GM21717 (cell line): ENCODE measurements around the gene FOXI1.

ENCODE experiments used
- ATAC-seq: cut with Tn5 transposase; IDR thresholded peaks from one replicate; pipeline ENCODE4 v1.9.1; 2021; ENCODE audit warnings: mild to moderate bottlenecking, moderate library complexity; ENCODE audit not compliant: unreplicated experiment

Gene FOXI1

DNA sequence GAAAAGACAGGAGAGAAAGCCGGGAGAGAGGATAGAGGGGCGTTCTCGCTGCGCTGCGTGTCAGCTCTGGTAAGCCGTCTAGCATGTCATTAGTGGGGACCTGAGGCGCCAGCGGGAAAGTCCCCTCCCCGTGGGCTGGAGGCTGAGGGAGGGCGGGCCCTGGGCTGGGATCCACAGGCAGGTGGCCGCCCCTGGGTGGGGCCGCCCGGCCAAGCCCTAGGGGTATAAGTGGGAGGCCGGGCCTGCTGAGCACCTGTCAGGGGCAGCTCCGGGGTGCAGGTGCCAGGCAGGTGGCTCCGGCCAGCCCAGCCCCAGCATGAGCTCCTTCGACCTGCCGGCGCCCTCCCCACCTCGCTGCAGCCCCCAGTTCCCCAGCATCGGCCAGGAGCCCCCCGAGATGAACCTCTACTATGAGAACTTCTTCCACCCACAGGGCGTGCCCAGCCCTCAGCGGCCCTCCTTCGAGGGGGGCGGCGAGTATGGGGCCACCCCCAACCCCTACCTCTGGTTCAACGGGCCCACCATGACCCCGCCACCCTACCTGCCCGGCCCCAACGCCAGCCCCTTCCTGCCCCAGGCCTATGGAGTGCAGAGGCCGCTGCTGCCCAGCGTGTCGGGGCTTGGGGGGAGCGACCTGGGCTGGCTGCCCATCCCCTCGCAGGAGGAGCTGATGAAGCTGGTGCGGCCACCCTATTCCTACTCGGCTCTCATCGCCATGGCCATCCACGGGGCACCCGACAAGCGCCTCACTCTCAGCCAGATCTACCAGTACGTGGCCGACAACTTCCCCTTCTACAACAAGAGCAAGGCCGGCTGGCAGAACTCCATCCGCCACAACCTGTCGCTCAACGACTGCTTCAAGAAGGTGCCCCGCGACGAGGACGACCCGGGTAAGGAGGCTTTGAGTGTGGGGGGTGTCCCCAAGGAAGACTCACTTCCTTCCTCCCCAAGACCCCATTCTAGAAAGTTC is at the start of gene FOXI1:
TSS of gene FOXI1 (plus strand) at position 256 of the 970 bp plus-strand sequence. CDS start at position 317, 61 bp downstream.
- ATAC-seq, result no peak

DNA sequence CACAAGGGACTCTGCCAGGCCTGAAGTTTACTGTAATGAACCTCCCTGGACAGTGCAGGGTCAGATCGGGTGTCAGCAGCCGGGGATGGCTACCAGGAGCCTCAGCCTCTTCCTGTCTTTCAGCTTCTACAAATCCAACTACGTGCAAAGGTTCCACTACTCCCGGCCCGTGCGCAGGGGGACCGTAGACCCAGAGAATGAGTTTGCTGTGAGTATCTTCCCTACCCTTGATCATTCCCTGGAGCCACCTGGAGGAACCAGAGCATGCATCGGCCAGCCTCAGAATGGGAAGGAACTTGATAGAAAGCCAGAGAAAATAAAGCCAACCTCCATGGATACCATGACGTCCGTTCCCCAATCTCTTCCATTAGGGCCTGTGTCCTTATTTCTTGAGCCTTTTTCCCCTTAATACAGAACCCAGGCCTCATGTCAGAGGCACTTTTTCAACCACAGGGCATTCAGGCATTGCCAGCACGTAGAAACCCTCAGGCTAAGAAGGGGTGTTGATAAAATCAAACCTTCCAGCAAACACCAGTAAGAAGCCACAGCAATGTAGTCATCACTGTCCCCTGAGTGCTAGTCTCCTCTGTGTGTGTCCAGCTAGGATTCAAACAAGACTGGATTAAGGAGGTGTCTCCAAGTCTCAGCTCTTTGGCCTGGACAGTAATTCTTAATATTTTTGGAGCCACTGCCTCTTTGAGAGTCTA is 49.0 kb upstream of the FOXI1 start:
- no peak for ATAC-seq

DNA sequence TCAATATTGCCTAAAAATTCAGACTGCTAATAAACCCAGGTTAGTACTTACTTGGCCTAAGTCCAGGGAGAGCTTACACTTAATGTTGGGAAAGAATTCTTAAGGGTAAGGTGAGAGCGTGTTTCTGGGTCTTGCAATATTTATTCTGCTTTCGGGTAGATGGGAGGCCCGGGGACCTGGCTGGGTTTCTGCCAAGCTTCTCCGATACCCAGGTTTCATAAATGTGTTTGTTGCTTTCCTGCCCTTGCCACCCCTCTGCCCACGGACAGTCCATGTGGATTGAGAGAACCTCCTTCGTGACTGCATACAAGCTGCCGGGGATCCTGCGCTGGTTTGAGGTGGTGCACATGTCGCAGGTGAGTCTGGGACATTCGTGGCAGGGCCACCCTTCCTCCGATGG is 48.4 kb upstream of the FOXI1 start:
- ATAC-seq, result no peak

DNA sequence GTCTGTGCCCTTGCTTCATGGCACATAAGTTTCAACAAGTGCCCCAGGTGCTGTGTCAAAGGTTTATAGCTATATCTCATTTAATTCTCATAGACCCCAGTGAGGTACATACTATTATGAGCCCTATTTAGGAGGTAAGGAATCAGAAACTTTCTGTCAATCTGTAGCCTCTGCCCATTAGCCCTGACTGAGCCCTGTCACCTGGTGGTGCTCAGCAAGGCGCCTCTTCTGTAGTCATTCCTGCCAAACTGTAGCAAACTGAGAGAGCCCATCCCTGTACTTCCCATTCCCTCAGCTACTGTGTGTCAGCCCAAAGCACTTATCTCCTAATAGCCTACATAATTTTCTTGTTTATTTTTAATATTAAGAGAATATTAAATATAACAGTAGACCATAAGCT is 46.5 kb upstream of the FOXI1 start:
- ATAC-seq, result no peak

DNA sequence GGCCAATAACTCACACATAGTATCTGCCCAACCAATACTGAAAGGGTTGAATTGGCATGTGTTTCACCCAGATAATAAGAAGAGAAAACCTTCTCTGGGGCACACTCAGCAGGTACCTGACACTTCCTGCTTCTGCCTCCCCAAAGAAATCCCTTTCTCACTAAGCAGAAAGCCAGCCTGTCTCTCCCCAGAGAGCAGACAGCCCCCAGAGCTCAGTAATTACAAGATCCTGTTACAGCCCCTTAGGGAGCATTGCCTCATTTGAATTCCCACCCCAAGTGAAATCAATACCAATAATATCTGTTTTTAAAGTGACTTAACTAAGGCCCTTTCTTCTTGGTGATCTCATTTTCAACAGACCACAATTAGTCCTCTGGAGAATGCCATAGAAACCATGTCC is 38.5 kb upstream of the FOXI1 start:
- ATAC-seq, result no peak

DNA sequence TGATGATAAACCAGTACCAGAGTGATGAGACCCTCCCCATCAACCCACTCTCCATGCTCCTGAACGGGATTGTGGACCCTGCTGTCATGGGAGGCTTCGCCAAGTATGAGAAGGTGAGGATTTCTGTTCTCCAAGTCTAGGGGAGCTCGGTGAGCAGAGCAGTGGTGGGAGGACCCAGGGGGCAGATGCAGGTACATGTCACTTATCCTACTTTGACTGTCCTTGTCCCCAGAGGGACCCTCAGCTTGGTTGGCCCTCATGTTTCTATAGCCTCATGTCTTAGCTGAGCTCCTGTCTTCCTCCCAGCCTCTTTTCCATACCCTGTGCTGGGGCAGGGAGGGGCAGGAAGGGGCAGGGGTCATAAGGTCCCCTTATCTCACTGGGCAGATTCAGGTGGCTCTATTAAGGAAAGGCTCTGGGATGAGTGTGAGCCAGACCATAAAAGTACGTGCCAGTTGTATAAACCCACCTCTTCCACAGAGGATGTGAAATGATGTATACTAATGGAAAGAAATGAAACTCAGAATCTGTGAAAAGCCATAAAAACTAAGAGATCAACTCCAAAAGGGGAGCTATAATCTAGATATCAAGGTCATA is 38.0 kb upstream of the FOXI1 start:
- ATAC-seq, result no peak

DNA sequence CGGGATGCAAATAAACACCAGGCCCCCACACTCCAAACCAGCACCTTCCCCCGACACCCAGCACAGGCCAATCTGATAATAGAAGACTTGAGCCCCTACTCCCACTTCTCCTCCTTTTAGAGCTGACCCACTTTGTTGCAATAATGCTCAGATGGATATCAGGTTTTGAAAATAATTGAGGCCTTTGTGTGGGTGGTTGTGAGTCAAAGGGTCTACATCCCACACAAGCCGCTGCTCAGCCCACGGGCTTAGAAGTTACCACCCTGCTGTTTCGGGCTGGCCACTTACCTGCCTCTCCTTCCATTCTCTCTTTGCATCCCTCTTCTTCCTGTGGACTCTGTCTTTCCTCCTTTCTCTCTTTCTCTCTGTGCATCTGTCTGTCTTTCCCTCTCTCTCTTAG is 36.2 kb upstream of the FOXI1 start:
- ATAC-seq, result no peak

DNA sequence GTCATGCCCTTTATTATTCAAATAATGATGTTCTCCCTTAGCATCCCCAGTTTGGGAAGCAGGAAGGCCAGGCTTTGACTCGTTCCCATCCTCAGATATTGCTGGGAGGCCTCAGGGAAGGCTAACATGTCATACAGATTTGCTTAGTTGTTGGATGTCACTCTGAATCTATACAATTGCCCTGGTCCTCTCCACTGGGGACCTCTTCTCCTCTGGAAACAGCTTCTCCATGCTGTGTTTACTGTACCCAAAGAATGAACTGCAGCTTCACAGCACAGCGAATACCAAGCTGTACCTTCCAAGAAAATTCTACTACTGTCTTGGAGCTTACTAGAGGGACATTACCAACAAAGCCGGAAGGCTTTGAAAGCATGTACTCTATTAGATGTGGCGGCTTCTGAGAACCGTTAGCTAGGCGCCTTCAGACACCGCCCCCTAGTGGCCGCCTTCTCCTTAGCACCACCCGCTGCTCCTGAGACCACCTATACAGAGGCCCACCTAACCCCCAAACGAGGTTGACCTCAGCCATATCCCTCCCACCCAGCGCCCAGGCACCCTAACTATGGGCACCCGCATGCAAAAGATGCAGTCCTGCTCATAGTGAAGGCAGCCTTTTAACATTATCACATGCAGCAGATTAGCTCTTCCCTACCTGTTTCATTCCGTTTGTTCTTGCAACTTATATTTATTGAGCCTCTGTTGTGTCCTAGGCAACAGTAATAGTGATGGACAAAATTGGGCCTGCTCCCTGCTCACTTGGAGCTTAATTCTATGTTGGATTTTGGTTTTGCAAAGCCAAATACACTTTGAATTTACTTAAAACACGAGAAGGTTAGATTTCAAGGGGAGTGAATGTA is 34.9 kb upstream of the FOXI1 start:
- ATAC-seq, result no peak

DNA sequence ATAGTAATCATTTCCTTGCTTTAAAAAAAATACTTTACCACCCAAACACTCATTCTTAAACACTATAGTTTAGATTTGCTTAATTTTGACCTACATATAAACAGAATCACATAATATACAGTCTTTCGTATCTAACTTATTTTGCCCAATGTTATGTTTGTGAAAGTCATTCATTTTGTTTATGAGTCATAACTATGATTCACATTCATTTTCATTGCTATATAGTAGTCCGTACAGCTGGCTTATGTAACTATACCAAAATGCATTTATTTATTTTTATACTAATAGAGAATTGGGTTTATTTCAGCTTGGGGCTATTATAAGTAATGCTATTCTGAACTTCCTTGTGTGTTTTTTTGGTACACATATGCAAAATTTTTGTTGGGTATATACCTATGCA is 33.9 kb upstream of the FOXI1 start:
- ATAC-seq, result no peak

DNA sequence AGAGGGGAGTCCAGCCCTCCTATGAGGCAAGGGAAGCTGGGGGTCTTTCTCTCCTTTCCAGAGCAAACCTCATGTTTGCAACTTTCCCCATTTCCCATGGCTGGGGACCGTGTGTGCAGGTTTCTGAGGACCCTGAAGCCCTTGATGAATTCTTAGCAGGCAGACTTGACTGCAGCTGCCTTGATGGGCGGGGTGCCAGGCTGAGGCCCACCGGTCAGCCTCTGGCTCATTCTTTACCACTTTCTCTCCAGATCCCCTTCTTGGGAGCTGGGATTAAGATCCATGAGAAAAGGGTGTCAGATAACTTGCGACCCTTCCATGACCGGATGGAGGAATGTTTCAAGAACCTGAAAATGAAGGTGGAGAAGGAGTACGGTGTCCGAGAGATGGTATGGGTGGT is 30.0 kb upstream of the FOXI1 start:
- no peak for ATAC-seq

DNA sequence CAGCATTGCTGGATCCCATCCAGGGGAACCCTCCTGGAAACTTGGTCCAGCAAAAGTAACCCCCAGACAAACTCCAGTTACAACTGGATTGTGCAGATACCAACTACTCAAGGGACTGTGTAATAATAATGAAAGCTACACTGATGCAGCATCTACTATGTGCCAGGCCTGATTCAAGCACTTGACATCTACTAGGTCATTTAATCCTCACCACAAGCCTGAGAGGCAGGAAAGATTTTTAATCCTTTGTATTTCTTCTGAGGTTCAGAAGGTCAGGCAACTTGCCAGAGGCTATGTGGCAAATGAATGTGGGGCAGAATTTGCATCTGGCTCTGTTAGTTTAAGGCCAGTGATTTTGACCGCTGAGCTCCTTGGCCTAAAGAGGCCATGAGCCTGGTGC is 29.5 kb upstream of the FOXI1 start:
- no peak for ATAC-seq

DNA sequence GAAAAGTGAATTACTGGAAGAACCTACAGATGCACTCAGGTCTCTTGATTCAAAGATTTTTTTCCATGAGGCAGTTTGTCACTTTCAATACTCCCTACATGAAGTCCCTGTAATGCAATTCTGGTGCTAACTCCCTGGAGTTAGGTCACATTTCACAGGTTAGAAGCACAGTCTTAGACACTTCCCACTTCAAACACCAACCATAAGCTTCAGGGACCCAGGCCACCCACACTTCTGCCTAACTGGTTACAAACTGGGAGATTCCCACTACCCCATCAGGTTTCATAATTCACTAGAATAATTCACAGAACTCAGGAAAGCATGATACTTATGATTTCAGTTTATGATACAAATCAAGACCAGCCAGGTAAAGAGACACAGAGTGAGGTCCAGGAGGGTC is 29.0 kb upstream of the FOXI1 start:
- no peak for ATAC-seq

DNA sequence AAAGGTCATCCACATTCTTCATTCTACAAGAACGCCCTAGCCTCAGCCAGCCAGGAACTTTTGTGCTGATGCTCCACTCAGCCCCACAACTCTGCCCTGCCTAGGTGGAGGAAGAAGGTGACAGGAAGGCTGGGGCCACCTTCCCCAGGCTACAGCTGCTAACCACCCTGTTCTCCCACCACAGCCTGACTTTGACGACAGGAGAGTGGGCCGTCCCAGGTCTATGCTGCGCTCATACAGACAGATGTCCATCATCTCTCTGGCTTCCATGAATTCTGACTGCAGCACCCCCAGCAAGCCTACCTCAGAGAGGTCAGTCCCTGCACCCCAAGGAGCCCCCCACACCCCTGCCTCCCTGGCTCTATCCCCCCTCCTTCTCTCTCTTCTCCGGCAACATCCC is 28.2 kb upstream of the FOXI1 start:
- ATAC-seq, result no peak

DNA sequence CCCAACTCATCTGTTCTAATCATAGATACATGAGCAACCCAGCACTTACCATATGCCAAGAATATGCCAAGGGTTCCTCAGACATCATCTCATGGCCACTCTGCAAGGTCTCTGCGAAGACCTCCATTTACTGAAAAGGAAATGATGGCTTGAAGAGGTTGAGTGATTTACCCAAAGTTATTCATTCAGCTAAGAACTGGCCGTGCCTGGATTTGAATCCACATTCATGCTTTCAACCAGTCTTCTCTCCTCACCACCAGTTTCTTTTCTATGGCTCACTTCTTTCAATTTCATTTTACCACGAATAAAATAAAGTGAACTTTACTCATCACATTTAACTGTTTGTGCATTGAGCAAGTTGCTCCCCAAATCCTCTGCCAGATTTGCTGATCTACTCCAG is 27.2 kb upstream of the FOXI1 start:
- no peak for ATAC-seq

DNA sequence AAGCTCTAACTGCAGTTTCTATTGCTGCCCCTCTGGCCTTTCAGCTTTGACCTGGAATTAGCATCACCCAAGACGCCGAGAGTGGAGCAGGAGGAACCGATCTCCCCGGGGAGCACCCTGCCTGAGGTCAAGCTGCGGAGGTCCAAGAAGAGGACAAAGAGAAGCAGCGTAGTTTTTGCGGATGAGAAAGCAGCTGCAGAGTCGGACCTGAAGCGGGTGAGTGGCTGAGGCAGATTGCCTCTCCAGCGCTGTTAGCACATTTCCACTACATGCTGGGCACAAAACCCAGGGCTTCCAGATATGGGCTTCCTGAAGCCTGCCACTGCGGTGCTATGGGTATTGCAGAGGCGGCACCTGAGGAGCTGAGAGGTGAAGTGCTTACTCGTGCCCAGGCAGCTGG is 26.8 kb upstream of the FOXI1 start:
- ATAC-seq, result no peak

DNA sequence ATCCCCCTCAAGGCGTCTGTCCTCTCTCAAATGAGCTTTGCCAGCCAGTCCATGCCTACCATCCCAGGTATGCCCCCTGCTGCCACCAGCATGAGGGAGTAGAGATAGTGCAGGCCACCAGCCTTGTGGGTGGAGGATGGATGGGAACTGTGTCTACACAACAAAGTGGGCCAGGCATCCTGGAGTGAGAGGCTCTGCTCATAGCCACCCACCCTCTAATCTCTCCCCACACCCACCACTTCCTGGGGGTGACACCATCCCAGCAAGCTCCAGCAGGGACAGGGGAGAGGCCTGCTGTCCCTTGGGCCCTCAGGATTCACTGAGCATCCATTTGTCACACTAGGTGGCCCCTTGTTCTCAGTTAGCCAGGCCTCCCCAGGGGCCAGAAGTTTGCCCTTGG is 25.5 kb upstream of the FOXI1 start:
- no peak for ATAC-seq

DNA sequence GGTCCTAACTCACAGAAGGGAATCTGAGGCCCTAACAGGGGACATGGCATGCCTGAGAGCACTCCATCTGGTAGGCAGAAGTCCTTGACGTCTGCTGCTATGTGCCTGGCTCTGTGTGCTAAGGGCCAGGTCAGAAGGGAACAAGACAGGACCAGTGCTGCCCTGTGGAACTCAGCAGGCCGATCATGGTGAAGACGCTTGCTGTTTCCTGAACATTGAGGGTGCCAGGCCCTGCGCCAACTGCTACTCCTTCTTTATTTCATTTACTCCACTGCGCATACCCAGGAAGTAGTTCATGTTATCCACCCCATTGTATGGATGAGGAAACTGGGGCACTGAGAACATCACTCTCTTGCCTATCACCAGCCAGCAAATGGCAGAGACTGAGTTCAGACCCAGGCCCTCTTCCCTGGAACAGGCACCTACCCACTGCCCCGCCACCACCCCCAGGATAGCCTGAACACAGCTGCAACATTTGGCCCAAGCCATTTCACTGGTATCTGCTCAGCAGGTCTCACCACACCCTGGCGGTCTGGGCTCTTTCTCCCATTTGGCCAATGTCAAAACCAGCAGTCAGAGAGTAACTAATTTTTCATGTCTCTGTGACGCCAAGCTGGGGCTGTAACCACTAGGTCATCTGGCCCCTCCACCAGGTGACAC is 24.8 kb upstream of the FOXI1 start:
- no peak for ATAC-seq

DNA sequence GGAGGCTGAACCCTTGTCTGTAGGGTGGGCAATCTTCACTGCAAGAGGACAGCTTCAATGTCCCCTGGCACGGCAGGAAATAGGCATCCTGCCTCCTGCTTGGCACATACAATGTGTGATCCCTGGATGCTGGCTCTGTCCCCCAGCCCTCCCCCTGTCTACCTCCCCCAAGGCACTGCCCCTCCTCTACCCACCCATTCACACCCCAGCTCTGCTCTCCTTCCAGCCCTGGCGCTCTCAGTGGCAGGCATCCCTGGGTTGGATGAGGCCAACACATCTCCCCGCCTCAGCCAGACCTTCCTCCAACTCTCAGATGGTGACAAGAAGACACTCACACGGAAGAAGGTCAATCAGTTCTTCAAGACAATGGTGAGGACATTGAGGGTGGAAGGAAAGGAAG is 24.1 kb upstream of the FOXI1 start:
- ATAC-seq, result no peak

DNA sequence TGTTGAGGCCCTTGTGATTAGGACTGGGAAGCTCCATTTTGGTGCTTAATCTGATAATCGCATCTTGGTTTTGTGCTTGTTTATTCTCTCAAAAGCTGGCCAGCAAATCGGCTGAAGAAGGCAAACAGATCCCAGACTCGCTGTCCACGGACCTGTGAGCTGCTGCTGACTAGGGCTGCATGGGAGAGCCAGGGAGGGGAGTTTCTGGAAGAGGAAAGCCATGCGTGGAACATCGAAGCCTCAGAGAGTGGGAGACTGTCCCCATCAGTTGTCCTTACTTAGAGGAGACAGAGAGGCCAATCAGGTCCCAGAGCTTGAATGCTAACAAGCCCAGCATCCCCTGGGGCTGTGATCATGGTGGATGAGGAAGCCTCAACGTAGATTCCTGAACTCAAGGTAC is 23.0 kb upstream of the FOXI1 start:
- ATAC-seq, result no peak

DNA sequence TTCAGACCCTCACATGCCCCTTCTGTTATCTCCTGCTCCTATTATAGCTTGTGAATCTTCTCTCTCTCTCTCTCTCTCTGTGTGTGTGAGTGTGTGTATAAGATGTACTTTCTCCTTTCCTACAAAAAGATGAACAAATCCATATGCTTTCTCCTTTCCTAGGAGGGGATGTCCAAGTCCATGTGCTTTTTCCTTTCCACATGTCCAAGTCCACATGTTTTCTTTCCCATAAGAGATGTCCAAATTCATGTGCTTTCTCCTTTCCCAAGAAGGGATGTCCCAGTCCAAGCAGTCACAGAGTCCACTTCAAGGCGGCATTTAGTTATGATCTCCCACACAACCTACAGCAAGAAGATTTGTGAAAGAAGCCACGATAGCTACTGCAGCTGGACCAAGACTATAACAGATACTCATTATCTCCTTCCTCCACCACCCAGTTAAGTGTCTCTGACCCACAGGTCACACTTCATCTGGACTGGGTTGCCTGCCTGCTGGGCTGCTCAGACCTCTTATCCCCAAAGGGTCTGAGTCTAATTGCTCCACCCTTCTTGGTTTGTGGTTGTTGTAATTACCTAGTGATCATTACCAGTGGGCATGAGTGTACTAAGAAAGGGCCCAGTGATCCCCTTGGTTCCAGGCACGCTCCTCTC is 18.4 kb upstream of the FOXI1 start:
- no peak for ATAC-seq
